ENCODE measurements around the gene MALSU1. TPM values are rescaled to one million over a fixed set of nuclear protein-coding genes. Genes with fewer than 3 reads are reported as not detected.

The MALSU1 gene
- total and polyA plus RNA-seq, 2 of the 13 experiments (the other 11 are each of a cell fraction or from before 2014, with no cell fraction given): 72.0 to 141 TPM

DNA sequence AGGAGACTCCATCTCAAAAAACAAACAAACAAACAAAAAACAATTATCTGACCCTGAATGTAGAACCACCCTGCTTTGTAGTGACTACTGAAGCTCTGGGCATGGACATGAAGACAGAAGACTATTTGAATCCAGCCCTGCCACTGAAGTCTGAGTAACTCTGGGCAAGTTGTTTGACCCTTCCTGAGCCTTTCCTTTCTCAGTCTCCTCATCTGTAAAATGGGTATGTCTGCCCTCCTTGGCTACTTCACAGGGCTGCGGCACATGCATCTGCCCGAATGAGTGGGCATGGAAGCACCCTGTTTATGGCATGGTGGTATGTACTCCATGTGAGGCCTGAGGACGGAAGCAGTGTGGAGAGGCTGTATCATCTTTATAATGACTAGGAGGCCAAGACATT is 22.2 kb upstream of the MALSU1 start:
- Histone ChIP-seq H3K9me3 (ENCODE audit: low read length) (no peaks in the 10 kb centered on the region), H3K36me3 (replicated peaks in 1 of 2; ENCODE audit: control insufficient read depth in 1 of 2, insufficient read depth in 2 of 2, low read length in 2 of 2) (no peaks in the 10 kb centered on the region), H4K20me1 (ENCODE audit: insufficient read depth, low read length) (no peaks in the 10 kb centered on the region), H3K79me2 (ENCODE audit: insufficient read depth, low read length) (no peaks in the 10 kb centered on the region), H3K4me1 (ENCODE audit: insufficient read depth, low read length) (peaks cover 38% of the 10 kb centered on the region), H3K27ac (ENCODE audit: extremely low read length, insufficient read depth, low read length) (no peak overlapping the region), H3K9ac (ENCODE audit: insufficient read depth, low read depth, low read length) (no peak overlapping the region), H3K4me2 (ENCODE audit: low read depth, low read length) (no peak overlapping the region), H3K27me3 (ENCODE audit: control insufficient read depth in 1 of 2, insufficient read depth in 2 of 2, low read length in 2 of 2) (no peaks in the 10 kb centered on the region), H2AFZ (ENCODE audit: low read length) (no peak overlapping the region), H3K4me3 (replicated peaks in 1 of 3; ENCODE audit: insufficient read depth in 1 of 3, low read depth in 2 of 3, low read length in 3 of 3) (no peak overlapping the region)
- in situ Hi-C loops (cut with HindIII; ENCODE audit: extremely low pct_ligation_motif_present, low pct_unique_long_range_greater_than_20kb) (loop anchor here (10.0 kb wide), 1 partner anchor 248 kb away; no protein-coding TSS in a partner anchor), intact Hi-C loops (cut with micrococcal nuclease; ENCODE audit: unreplicated experiment) (loop anchor here (1.0 to 10.0 kb wide), 4 partner anchors 16 to 158 kb away; partner anchors contain the start of gene MALSU1)
- no peak for FAIRE-seq
- WGBS (ENCODE audit: low lambda C conversion rate): 80% methylated on average over 3 of the region's 3 CpGs
- no peak for DNase-seq (ENCODE audit: low spot score)
- POLR2A ChIA-PET: interaction anchor here (1.2 to 1.3 kb wide), 2 partner anchors 17 to 81 kb away, joined by 3 to 4 read pairs; no protein-coding TSS in a partner anchor
- CTCF ChIA-PET (ENCODE audit: low intra/inter-chr PET ratio, low total read pairs): interaction anchor here (1.1 kb wide), 1 partner anchor 185 kb away, joined by 3 read pairs; no protein-coding TSS in a partner anchor
- BruUV-seq (replicated peaks): no TSS peak
- ATAC-seq: no peak
- 0 out of 2 replicates have a peak, but pooled peaks have one; percentile 13 for TF ChIP-seq PITX1 (CRISPR knock-in tag; IDR thresholded peaks at IDR 0.05)
- TF ChIP-seq ZNF589 (CRISPR knock-in tag; conservative IDR thresholded peaks at IDR 0.05): no peak
- no peak for TF ChIP-seq JARID2 (CRISPR knock-in tag; IDR thresholded peaks at IDR 0.05; ENCODE audit: insufficient replicate concordance)
- no peak for TF ChIP-seq ZNF30 (CRISPR knock-in tag; IDR thresholded peaks at IDR 0.05)
- no peak for TF ChIP-seq POLR2AphosphoS2 (IDR thresholded peaks at IDR 0.05; ENCODE audit: low read depth, low read length)
- TF ChIP-seq ZNF629 (CRISPR knock-in tag; conservative IDR thresholded peaks at IDR 0.05): peak; percentile 98
- TF ChIP-seq NFKB2 (CRISPR knock-in tag; IDR thresholded peaks at IDR 0.05; ENCODE audit: borderline replicate concordance): no peak
- TF ChIP-seq ONECUT2 (CRISPR knock-in tag; IDR thresholded peaks at IDR 0.05): 0 out of 2 replicates have a peak, but pooled peaks have one; percentile 11
- no peak for TF ChIP-seq CBX1 (IDR thresholded peaks at IDR 0.05; ENCODE audit: low read depth)
- no peak for TF ChIP-seq U2AF1 (optimal IDR thresholded peaks at IDR 0.05; ENCODE audit: low read depth, low read length)
- TF ChIP-seq, protein P1, sequence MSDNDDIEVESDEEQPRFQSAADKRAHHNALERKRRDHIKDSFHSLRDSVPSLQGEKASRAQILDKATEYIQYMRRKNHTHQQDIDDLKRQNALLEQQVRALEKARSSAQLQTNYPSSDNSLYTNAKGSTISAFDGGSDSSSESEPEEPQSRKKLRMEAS (IDR thresholded peaks at IDR 0.05): no peak
- no peak for TF ChIP-seq HDAC1 (CRISPR knock-in tag; IDR thresholded peaks at IDR 0.05)
- TF ChIP-seq KDM1A (CRISPR knock-in tag; IDR thresholded peaks at IDR 0.05): peak; percentile 80; the same call in 1 of the 2 replicates
- no peak for TF ChIP-seq ZNF343 (CRISPR knock-in tag; IDR thresholded peaks at IDR 0.05)
- TF ChIP-seq ZMYM3 (CRISPR knock-in tag; IDR thresholded peaks at IDR 0.05): peak; percentile 95
- no peak for TF ChIP-seq TOE1 (CRISPR knock-in tag; IDR thresholded peaks at IDR 0.05)
- TF ChIP-seq CHD4 (IDR thresholded peaks at IDR 0.05; ENCODE audit: borderline replicate concordance, low read length): peak; percentile 90
- TF ChIP-seq GATAD1 (CRISPR knock-in tag; IDR thresholded peaks at IDR 0.05): no peak
- no peak for TF ChIP-seq TCF7L2 (IDR thresholded peaks at IDR 0.05; ENCODE audit: low read depth, low read length)
- no peak for TF ChIP-seq ZNF616 (CRISPR knock-in tag; IDR thresholded peaks at IDR 0.05; ENCODE audit: low read depth)
- peak; percentile 64 for TF ChIP-seq ADNP (CRISPR knock-in tag; IDR thresholded peaks at IDR 0.05)
